Lung (tissue), 12 donors: ENCODE results near the gene COPS7A. TPM values are rescaled to one million over a fixed set of nuclear protein-coding genes. Genes with fewer than 3 reads are reported as not detected.

ENCODE experiments used
- ATAC-seq: fragments of 200-7000 bp; cut with Tn5 transposase; one replicate; pipeline ENCODE4 v1.9.1; 2020; ENCODE audit warnings: moderate number of reproducible peaks; ENCODE audit not compliant: insufficient read depth, low FRiP score
- DNase-seq, 3 donors: peaks; one replicate each; pipeline ENCODE4 v3.0.0-alpha.2; 2013 to 2017
- H3K27ac ChIP-seq, 2 donors: one replicate each; pipeline ENCODE4 v1.5.1; 2013; ENCODE audit warnings: mild to moderate bottlenecking in 2 of 2, moderate library complexity in 2 of 2, control low read depth in 1 of 2, inconsistent platforms in 1 of 2, low read depth in 1 of 2, low read length in 1 of 2
- H3K27me3 ChIP-seq, 3 donors: one replicate each; pipeline ENCODE4 v1.5.1; 2013; ENCODE audit warnings: low read length in 2 of 3; ENCODE audit not compliant: control insufficient read depth in 3 of 3, insufficient read depth in 3 of 3
- H3K36me3 ChIP-seq, 4 donors: one replicate each; pipeline ENCODE4 v1.5.1; 2013; ENCODE audit warnings: low read length in 4 of 4, mild to moderate bottlenecking in 1 of 4, moderate library complexity in 1 of 4; ENCODE audit not compliant: control insufficient read depth in 4 of 4, insufficient read depth in 4 of 4
- H3K4me1 ChIP-seq, 5 donors: one replicate each; pipeline ENCODE4 v1.5.1; 2013; ENCODE audit warnings: low read length in 5 of 5, mild to moderate bottlenecking in 2 of 5, moderate library complexity in 1 of 5; ENCODE audit not compliant: control insufficient read depth in 5 of 5, insufficient read depth in 5 of 5
- H3K4me3 ChIP-seq: one replicate; pipeline ENCODE4 v1.5.1; 2013; ENCODE audit warnings: mild to moderate bottlenecking, control low read depth, moderate library complexity
- H3K9ac ChIP-seq, 2 donors: one replicate each; pipeline ENCODE4 v1.5.1; 2013; ENCODE audit warnings: low read length in 2 of 2, control low read depth in 1 of 2; ENCODE audit not compliant: insufficient read depth in 1 of 2
- H3K9me3 ChIP-seq, 4 donors: one replicate each; pipeline ENCODE4 v1.5.1; 2013; ENCODE audit warnings: low read length in 3 of 4, mild to moderate bottlenecking in 1 of 4, moderate library complexity in 1 of 4; ENCODE audit not compliant: control insufficient read depth in 4 of 4, insufficient read depth in 3 of 4
- WGBS, 2 donors: extraction: QIAGEN DNeasy Blood & Tissue Kit; methylation state at CpG; one replicate each; pipeline ENCODE4 v1.1.7; 2013; 5-methylcytosine and 5-hydroxymethylcytosine counted together
- polyA plus RNA-seq, 2 donors: library from polyadenylated mRNA; stranded (reverse); fragments of 200-250 nt; gene quantifications; one replicate each; pipeline ENCODE4 v1.2.1, GENCODE V29; 2013
- total RNA-seq, 2 donors: library from RNA; depleted of rRNA in 1 of 2; stranded (reverse); fragments of >200 nt in 1 of 2; gene quantifications; one replicate each; pipeline ENCODE4 v1.2.1, GENCODE V29; 2014 to 2021
- TF ChIP-seq, protein P1 (sequence below): IDR thresholded peaks from 2 replicates; pipeline ENCODE4 v1.5.1; 2012; ENCODE audit warnings: mild to moderate bottlenecking; ENCODE audit errors: control extremely low read depth, extremely low read depth
- donor health status: control.
- donor health status: control.
- donor health status: Bipolar disorder and iron deficiency.
- donor health status: healthy.
- donor health status: DM: yes; HTN: yes; CAD: no.

The COPS7A gene
- total and polyA plus RNA-seq, 4 donors: 40.1 to 74.7 (median 61.2) TPM

DNA sequence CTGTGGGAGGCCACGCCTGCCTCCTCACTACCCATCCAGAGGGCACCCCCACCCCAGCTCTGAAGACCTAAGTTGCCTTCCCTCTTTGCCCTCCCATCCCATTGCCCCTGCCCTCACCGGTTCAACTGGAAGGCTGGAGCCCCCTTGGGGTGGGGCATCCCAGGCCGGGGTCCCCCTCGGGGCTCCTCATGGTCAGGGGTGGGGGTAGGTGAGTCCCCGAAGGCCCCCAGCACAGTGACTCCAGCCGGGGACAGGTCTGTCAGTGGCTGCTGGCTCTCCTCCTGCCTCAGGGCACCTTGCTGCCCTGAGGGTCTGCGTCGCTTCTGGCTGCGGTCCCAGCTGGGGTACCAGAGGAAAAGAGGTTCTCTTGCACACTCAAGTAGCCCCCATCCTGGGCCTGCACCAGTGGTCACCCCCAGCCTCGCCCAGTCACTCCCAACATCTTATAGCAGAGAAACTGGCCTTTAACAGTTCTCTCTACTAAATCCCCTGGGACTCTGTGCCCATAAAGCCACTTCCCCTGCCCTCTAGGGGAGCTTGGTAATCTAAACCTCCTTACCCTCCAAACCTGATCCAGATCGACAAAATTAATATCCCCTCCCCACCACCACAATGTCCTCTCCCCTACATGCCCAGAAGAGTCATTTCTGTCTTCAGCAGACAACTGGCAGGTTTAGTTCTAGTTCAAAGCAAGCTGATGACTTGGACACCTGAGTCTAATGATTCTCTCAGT is 28.4 kb upstream of the COPS7A start:
- Histone ChIP-seq H3K9me3 (no peaks in the 10 kb centered on the region), H3K4me3 (no peak overlapping the region), H3K27ac (no peak overlapping the region), H3K27me3 (peaks cover 0 to 7% (median 6%) of the 10 kb centered on the region in 3 donors), H3K4me1 (peaks cover 0 to 12% (median 5%) of the 10 kb centered on the region in 5 donors), H3K9ac (no peak overlapping the region), H3K36me3 (no peaks in the 10 kb centered on the region)
- TF ChIP-seq, protein P1, sequence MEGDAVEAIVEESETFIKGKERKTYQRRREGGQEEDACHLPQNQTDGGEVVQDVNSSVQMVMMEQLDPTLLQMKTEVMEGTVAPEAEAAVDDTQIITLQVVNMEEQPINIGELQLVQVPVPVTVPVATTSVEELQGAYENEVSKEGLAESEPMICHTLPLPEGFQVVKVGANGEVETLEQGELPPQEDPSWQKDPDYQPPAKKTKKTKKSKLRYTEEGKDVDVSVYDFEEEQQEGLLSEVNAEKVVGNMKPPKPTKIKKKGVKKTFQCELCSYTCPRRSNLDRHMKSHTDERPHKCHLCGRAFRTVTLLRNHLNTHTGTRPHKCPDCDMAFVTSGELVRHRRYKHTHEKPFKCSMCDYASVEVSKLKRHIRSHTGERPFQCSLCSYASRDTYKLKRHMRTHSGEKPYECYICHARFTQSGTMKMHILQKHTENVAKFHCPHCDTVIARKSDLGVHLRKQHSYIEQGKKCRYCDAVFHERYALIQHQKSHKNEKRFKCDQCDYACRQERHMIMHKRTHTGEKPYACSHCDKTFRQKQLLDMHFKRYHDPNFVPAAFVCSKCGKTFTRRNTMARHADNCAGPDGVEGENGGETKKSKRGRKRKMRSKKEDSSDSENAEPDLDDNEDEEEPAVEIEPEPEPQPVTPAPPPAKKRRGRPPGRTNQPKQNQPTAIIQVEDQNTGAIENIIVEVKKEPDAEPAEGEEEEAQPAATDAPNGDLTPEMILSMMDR: no peak
- 78 to 88% methylated on average over 11 of the region's 11 CpGs for WGBS, 2 donors
- no peak for ATAC-seq
- DNase-seq: no peak

DNA sequence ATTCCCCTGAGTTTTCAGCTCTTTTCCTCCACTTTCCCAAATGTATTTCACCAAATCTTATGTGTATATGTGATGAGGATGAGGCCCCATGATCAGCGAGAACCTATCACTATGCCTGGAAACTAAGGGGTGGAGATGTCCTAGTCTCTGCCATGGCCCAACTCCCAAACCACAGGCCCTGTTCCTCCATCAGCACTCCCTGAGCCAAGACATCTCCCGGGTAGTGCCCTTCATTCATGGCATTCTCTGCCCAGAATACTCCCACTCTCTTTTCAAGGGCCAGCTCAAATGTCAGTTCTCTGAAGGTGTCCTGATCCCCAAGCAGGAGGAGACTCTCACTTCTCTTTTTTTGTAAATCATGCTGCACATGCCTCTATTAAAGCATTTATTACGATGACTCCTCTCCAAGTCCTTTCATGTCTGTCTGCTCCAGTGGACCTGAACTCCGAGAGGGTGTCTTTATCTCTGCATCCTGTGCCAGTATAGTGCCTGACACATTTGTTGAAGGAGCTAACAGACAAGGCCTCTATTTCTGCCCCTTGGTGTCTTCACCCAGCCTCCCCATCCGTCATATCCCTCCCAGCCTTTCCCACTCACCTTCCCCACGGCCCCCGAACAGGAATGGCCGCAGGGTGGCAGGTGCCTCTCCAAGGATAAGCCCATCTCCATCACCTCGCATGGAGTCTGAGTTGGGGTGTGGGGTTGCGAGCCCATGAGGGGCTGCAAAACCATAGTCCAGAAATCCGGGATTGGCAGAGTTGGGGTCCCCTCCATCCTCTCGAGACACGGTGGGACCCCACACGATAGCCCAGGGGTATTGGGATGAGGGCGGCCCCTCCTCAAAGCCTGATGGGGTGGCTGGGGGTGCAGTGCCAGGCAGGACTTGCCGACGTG is 26.9 kb upstream of the COPS7A start:
- 83 to 86% methylated on average over 17 of the region's 17 CpGs for WGBS, 2 donors
- TF ChIP-seq, protein P1: no peak
- Histone ChIP-seq H3K4me3 (no peak overlapping the region), H3K4me1 (peaks cover 0 to 16% (median 6%) of the 10 kb centered on the region in 5 donors), H3K9me3 (peaks cover 0 to 3% (median 0%) of the 10 kb centered on the region in 4 donors), H3K36me3 (no peaks in the 10 kb centered on the region), H3K27ac (no peak overlapping the region), H3K27me3 (peaks cover 0 to 20% (median 18%) of the 10 kb centered on the region in 3 donors), H3K9ac (no peak overlapping the region)
- ATAC-seq (no peak), DNase-seq (no peak)

DNA sequence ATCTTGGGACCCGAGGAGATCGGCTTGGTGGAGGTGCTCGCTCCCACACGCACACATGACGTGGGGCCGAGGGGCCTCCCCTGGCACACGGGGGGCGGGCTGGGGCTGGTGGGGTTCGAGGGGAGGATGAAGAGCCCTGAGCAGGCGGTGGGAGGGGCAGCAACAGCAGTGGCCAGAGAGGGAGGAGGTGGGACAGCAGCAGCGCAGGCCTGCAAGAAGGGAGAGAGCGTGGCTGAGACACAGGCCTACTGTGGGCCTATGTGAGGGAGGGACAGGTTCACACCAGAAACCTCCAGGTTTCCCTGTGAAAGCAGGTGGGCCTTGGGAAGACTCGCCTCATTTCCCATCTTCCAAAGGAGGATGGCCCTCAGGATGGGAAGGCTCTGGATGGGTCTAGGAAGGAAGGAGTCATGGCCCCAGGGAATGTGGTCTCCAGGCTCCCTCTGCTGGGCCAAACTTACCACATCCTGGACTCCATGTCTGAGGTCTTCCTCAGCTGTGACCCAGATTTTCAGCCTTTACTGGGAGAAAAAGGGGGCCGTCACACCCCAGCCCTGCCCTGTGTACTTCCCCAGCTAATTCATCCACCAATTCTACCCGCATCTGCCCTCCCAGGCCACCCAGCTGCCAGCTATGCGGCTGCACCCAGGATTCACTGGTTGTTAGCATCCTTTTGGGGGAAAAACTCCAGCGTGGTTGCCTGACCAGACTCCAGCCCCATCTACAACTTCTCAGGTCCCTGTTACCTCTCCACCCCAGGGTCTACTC is 26.1 kb upstream of the COPS7A start:
- H3K4me1 ChIP-seq: peaks cover 0 to 16% (median 6%) of the 10 kb centered on the region in 5 donors
- peaks cover 0 to 3% (median 0%) of the 10 kb centered on the region in 4 donors for H3K9me3 ChIP-seq
- no peak overlapping the region for H3K9ac ChIP-seq
- no peak overlapping the region for H3K4me3 ChIP-seq
- H3K27ac ChIP-seq: no peak overlapping the region
- H3K36me3 ChIP-seq: no peaks in the 10 kb centered on the region
- H3K27me3 ChIP-seq: peaks cover 0 to 24% (median 24%) of the 10 kb centered on the region in 3 donors
- WGBS, 2 donors: 75 to 77% methylated on average over 17 of the region's 17 CpGs
- ATAC-seq (no peak), DNase-seq (peak; percentile 61 to 67 (median 64))
- TF ChIP-seq, protein P1: peak; percentile 1
